ENCODE results near the gene USP44. TPM values are rescaled to one million over a fixed set of nuclear protein-coding genes. Genes with fewer than 3 reads are reported as not detected.
A peak's percentile ranks its signal among the peaks of the same experiment; 100 is the strongest.

Gene USP44
- total RNA-seq, 2 donors from 2014 or later: 7.0 to 21.1 TPM

DNA sequence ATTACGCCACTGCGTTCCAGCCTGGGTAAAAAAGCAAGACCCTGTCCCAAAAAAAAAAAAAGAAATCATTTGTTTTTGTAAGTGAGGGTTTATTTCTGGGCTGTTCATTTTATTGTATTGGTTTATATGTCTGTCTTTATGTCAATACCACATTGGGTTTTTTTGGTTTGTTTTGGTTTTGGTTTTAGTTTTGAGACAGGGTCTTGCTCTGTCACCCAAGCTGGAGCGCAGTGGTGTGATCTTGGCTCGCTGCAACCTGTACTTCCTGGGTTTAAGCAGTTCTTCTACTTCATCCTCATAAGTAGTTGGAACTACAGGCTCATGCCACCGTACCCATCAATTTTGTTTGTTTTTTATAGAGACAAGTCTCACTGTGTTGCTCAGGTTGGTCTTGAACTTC, 52.3 kb downstream of the USP44 start:
- no peak overlapping the region for H3K27ac ChIP-seq
- ATAC-seq (no peak), DNase-seq (no peak)
- peaks cover 0 to 17% of the 10 kb centered on the region in 2 donors for H3K36me3 ChIP-seq (replicated peaks in 1 of 2; ENCODE audit: insufficient read depth in 1 of 2, low read depth in 2 of 2)
- peaks cover 18% of the 10 kb centered on the region for H3K4me1 ChIP-seq
- WGBS, 2 donors: 96 to 99% methylated on average over 5 of the region's 5 CpGs
- H3K9me3 ChIP-seq: peaks cover 0 to 5% (median 0%) of the 10 kb centered on the region in 3 donors
- intact Hi-C loops (cut with DNase I): no loop called here
- no peak overlapping the region for H3K4me3 ChIP-seq
- TF ChIP-seq, protein P1, sequence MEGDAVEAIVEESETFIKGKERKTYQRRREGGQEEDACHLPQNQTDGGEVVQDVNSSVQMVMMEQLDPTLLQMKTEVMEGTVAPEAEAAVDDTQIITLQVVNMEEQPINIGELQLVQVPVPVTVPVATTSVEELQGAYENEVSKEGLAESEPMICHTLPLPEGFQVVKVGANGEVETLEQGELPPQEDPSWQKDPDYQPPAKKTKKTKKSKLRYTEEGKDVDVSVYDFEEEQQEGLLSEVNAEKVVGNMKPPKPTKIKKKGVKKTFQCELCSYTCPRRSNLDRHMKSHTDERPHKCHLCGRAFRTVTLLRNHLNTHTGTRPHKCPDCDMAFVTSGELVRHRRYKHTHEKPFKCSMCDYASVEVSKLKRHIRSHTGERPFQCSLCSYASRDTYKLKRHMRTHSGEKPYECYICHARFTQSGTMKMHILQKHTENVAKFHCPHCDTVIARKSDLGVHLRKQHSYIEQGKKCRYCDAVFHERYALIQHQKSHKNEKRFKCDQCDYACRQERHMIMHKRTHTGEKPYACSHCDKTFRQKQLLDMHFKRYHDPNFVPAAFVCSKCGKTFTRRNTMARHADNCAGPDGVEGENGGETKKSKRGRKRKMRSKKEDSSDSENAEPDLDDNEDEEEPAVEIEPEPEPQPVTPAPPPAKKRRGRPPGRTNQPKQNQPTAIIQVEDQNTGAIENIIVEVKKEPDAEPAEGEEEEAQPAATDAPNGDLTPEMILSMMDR (IDR thresholded peaks at IDR 0.05): no peak
- no peak for TF ChIP-seq POLR2A (IDR thresholded peaks at IDR 0.05)
- no peaks in the 10 kb centered on the region for H3K27me3 ChIP-seq

DNA sequence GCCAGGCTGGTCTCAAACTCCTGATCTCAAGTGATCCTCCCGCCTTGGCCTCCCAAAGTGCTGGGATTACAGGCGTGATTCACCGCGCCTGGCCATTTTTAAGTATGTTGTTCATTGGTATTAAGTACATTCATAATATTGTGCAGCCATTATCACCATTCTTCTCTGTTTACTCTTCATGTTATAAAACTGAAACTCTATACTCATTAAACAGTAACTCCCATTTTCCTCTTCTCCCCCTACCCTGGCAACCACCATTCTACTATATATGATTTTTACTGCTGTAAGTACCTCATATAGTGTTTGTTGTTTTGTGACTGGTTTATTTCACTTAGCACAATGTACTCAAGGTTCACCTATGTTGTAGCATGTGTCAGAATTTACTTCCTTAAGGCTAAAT, 54.2 kb downstream of the USP44 start:
- no peak overlapping the region for H3K4me3 ChIP-seq
- H3K36me3 ChIP-seq (replicated peaks in 1 of 2; ENCODE audit: insufficient read depth in 1 of 2, low read depth in 2 of 2): peaks cover 0 to 17% of the 10 kb centered on the region in 2 donors
- H3K4me1 ChIP-seq: peaks cover 10% of the 10 kb centered on the region
- no peaks in the 10 kb centered on the region for H3K27me3 ChIP-seq
- intact Hi-C loops (cut with DNase I): no loop called here
- ATAC-seq (no peak), DNase-seq (no peak)
- 95 to 96% methylated on average over 4 of the region's 4 CpGs for WGBS, 2 donors
- no peak for TF ChIP-seq POLR2A (IDR thresholded peaks at IDR 0.05)
- TF ChIP-seq, protein P1 (IDR thresholded peaks at IDR 0.05): no peak
- H3K9me3 ChIP-seq: peaks cover 0 to 5% (median 0%) of the 10 kb centered on the region in 3 donors
- H3K27ac ChIP-seq: no peak overlapping the region

DNA sequence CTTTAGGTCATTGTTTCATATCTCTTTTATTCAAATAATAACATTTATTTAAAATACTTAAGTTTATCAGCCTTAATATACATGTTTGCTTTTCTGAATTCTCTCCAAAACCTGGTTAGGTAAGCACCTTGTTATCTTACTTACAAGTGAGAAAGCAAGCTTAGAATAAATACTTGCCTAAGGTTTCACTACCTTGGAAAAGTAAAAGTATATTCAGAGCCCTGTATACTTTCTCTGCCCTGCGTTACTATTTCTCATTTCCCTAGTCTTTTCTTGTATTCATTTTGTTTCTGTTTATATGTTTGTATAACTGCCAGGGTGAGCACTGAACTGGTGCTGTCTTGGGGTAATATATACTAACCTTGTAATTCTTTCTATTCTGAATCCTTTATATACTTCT, 55.8 kb downstream of the USP44 start:
- intact Hi-C loops (cut with DNase I): no loop called here
- Histone ChIP-seq H3K9me3 (peaks cover 0 to 5% (median 0%) of the 10 kb centered on the region in 3 donors), H3K27me3 (no peaks in the 10 kb centered on the region), H3K4me3 (no peak overlapping the region), H3K27ac (peak overlapping the region in 1 of 4 donors; percentile 24), H3K36me3 (replicated peaks in 1 of 2; ENCODE audit: insufficient read depth in 1 of 2, low read depth in 2 of 2) (peaks cover 0 to 17% of the 10 kb centered on the region in 2 donors), H3K4me1 (peaks cover 10% of the 10 kb centered on the region)
- DNase-seq (no peak), ATAC-seq (no peak)
- 42 to 44% methylated on average over 1 of the region's 1 CpG for WGBS, 2 donors
- TF ChIP-seq POLR2A (IDR thresholded peaks at IDR 0.05): no peak
- TF ChIP-seq, protein P1 (IDR thresholded peaks at IDR 0.05): no peak

DNA sequence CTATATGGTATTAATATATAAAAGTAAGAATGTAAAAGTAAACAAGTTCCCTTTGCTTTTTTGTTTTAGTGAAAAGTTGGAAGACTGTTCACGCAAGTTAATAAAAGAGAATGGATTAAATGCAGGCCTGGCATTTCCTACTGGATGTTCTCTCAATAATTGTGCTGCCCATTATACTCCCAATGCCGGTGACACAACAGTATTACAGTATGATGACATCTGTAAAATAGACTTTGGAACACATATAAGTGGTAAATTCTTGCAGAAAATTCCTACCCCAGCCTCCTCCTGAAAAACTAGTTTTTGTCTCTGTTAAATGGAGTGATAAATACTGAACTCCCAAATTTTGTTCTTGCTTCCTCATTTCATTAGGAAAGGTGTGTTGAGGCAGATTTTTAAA, 56.4 kb downstream of the USP44 start:
- Histone ChIP-seq H3K27me3 (no peaks in the 10 kb centered on the region), H3K27ac (peak overlapping the region in 1 of 4 donors; percentile 24), H3K4me3 (no peak overlapping the region), H3K4me1 (peaks cover 10% of the 10 kb centered on the region), H3K9me3 (peaks cover 0 to 5% (median 0%) of the 10 kb centered on the region in 3 donors), H3K36me3 (replicated peaks in 1 of 2; ENCODE audit: insufficient read depth in 1 of 2, low read depth in 2 of 2) (peaks cover 0 to 17% of the 10 kb centered on the region in 2 donors)
- 74 to 83% methylated on average over 2 of the region's 2 CpGs for WGBS, 2 donors
- no peak for DNase-seq
- ATAC-seq: no peak
- TF ChIP-seq, protein P1 (IDR thresholded peaks at IDR 0.05): no peak
- TF ChIP-seq POLR2A (IDR thresholded peaks at IDR 0.05): no peak
- intact Hi-C loops (cut with DNase I): no loop called here

DNA sequence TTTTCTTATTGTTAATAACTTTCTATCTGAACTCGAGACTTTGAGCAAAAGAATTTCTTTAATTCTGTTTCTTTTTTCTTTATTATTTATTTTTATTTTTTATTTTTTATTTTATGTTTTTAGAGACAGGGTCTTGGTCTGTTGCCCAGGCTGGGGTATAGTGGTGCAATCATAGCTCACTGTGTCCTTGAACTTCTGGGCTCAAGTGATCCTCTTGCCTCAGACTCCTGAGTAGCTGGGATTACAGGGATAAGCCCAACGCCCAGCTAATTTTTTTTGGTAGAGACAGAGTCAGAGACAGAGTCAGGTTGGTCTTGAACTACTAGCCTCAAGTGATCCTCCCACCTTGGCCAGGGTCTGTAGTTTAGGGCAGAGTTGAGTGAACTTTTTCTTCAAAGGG, 58.8 kb downstream of the USP44 start:
- Histone ChIP-seq H3K4me3 (no peak overlapping the region), H3K27ac (no peak overlapping the region), H3K36me3 (replicated peaks in 1 of 2; ENCODE audit: insufficient read depth in 1 of 2, low read depth in 2 of 2) (peaks cover 0 to 19% of the 10 kb centered on the region in 2 donors), H3K27me3 (no peaks in the 10 kb centered on the region), H3K9me3 (no peaks in the 10 kb centered on the region), H3K4me1 (peaks cover 10% of the 10 kb centered on the region)
- WGBS, 2 donors: 75 to 93% methylated on average over 2 of the region's 2 CpGs
- intact Hi-C loops (cut with DNase I): no loop called here
- DNase-seq (no peak), ATAC-seq (no peak)
- no peak for TF ChIP-seq POLR2A (IDR thresholded peaks at IDR 0.05)
- TF ChIP-seq, protein P1 (IDR thresholded peaks at IDR 0.05): no peak

All from body of pancreas (tissue), 4 donors.